ENCODE results near the gene AGAP5.
A peak's percentile ranks its signal among the peaks of the same experiment; 100 is the strongest.

The AGAP5 gene

GRCh38 chr10:73650537-73651331 is 47.2 kb downstream of the AGAP5 start:
- DNase-seq = no peak

GRCh38 chr10:73649876-73650536 is 47.9 kb downstream of the AGAP5 start:
- no peak for DNase-seq

GRCh38 chr10:73648975-73649829 is 48.7 kb downstream of the AGAP5 start:
- DNase-seq = no peak

GRCh38 chr10:73647875-73648651 is 49.8 kb downstream of the AGAP5 start:
- no peak for DNase-seq

GRCh38 chr10:73647211-73647874 is 50.6 kb downstream of the AGAP5 start:
- DNase-seq = peak; percentile 17

- no peak for DNase-seq
Observed at GRCh38 chr10:73646598-73647041, 51.3 kb downstream of the AGAP5 start.

- DNase-seq = no peak
Observed at GRCh38 chr10:73645251-73645650, 52.7 kb downstream of the AGAP5 start.

GRCh38 chr10:73644767-73645166 is 53.1 kb downstream of the AGAP5 start:
- no peak for DNase-seq

- DNase-seq = peak; percentile 22
Observed at GRCh38 chr10:73644015-73644743, 53.7 kb downstream of the AGAP5 start.

- DNase-seq = no peak
Observed at GRCh38 chr10:73643362-73643761, 54.5 kb downstream of the AGAP5 start.

- no peak for DNase-seq
Observed at GRCh38 chr10:73641328-73642060, 56.4 kb downstream of the AGAP5 start, which contains the start of gene MYOZ1. Gene MYOZ1, minus strand, starts transcription at chr10:73641474. Its CDS starts 1,457 bp downstream, at chr10:73640017.

GRCh38 chr10:73639286-73639685 is 58.6 kb downstream of the AGAP5 start:
- DNase-seq = no peak

- no peak for DNase-seq
Observed at GRCh38 chr10:73635781-73636180, 62.1 kb downstream of the AGAP5 start.

- DNase-seq = no peak
Observed at GRCh38 chr10:73634421-73634820, 63.5 kb downstream of the AGAP5 start.

- DNase-seq = no peak
Observed at GRCh38 chr10:73629165-73629564, 68.7 kb downstream of the AGAP5 start.

GRCh38 chr10:73628405-73628804 is 69.5 kb downstream of the AGAP5 start:
- no peak for DNase-seq

- DNase-seq = no peak
Observed at GRCh38 chr10:73627300-73627699, 70.6 kb downstream of the AGAP5 start.

- DNase-seq = peak; percentile 94
Observed at GRCh38 chr10:73625884-73626752, 71.8 kb downstream of the AGAP5 start.
